Left colon (tissue), 2 donors: Measurements from ENCODE around the gene DNAJC17. TPM values are rescaled to one million over a fixed set of nuclear protein-coding genes. Genes with fewer than 3 reads are reported as not detected.

Experiments used
- ATAC-seq: fragments of 200-7000 bp; cut with Tn5 transposase; one replicate; pipeline ENCODE4 v1.9.1; 2020; ENCODE audit warnings: mild to moderate bottlenecking, moderate library complexity
- DNase-seq, 2 donors: peaks; one replicate each; pipeline ENCODE4 v3.0.0-alpha.2; 2020
- intact Hi-C, 2 donors: fragments of 100-400 bp; cut with DNase I in 1 of 2; cut with micrococcal nuclease in 1 of 2; formaldehyde crosslinking; loops; one replicate each; pipeline versions ENCODE4 v1.11.2 to v1.14.0; 2022; cut with DNase I, micrococcal nuclease
- long read RNA-seq: library from polyadenylated mRNA; unstranded; transcript quantifications from one replicate; pipeline ENCODE4 v2.0.0, GENCODE V29; 2021
- total RNA-seq, 2 donors: library from RNA; stranded (reverse); fragmentation: NEBNext Ultra II Directional; extraction: Animal tissue kit (Norgen Biotek cat#: 25700); gene quantifications; one replicate each; pipeline ENCODE4 v1.2.1, GENCODE V29; 2021
- donor health status: DM: no; HTN: no; CAD: no.
- donor health status: DM: yes; HTN: yes; CAD: no.

DNAJC17 gene, protein sequence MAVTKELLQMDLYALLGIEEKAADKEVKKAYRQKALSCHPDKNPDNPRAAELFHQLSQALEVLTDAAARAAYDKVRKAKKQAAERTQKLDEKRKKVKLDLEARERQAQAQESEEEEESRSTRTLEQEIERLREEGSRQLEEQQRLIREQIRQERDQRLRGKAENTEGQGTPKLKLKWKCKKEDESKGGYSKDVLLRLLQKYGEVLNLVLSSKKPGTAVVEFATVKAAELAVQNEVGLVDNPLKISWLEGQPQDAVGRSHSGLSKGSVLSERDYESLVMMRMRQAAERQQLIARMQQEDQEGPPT
- total RNA-seq = 10 to 100 TPM; 32.8 to 36.9 TPM
- long read RNA-seq, transcript DNAJC17-201 (11 exons, 3,731 nt) = major isoform, 10 of 21 reads
- long read RNA-seq, partial matches to known transcripts = 3 of 21 reads
- long read RNA-seq, other reads (novel, unspliced or antisense) = 8 of 21 reads

DNA sequence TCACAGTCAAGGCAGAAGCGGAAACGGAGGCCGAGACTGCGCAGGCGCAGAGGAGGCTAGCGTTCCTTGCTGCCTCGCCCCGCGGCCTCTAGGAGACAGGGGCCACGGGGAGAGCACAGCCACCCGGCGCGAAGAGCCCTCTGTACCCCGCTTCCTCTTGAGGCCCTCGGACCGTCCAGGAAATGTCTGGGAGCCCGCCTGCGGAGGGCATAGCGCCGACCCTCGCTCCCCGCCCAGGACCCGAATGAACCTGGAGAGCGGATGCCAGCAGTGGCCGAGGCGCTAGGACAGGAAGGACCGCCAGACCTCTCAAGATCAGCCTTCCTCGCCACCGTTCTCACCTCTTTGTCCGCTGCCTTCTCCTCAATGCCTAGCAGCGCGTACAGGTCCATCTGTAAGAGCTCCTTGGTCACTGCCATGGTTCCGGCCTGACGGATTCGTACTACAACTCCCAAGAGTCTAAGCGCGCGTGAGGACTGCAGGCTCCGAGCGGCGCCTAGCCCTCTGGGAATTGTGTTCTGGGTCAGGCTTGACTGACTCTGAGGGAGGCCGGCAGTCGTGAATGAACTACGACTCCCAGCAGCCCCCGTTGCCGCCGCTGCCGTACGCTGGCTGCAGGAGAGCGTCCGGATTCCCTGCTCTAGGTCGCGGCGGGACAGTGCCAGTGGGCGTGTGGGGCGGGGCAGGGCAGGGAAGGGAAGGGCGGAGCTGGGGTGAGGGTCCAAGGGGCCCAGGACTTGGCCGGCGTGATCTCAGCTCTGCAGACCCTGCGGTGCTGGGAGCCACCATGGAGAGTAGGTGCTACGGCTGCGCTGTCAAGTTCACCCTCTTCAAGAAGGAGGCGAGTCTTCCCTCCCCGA, at the start of gene DNAJC17, which contains the start of gene ZFYVE19:
Gene DNAJC17 (minus strand): TSS at position 446 of the 860 bp plus-strand sequence. CDS start 27 bp downstream, at position 419.
Gene ZFYVE19 (plus strand): TSS at position 62 of the 860 bp plus-strand sequence. CDS start 501 bp downstream, at position 563.
- intact Hi-C loops = no loop called here
- ATAC-seq (peak; percentile 91), DNase-seq (peak; percentile 95 to 98)

GRCh38 chr15:40856746-40857145, 49.5 kb upstream of the DNAJC17 start:
- ATAC-seq (no peak), DNase-seq (peak in 1 of 2 donors; percentile 25)
- intact Hi-C loops = loop anchor here in 1 of 2 donors (5.0 kb wide), 1 partner anchor 36 kb away; the partner anchor contains the start of gene VPS18

DNA sequence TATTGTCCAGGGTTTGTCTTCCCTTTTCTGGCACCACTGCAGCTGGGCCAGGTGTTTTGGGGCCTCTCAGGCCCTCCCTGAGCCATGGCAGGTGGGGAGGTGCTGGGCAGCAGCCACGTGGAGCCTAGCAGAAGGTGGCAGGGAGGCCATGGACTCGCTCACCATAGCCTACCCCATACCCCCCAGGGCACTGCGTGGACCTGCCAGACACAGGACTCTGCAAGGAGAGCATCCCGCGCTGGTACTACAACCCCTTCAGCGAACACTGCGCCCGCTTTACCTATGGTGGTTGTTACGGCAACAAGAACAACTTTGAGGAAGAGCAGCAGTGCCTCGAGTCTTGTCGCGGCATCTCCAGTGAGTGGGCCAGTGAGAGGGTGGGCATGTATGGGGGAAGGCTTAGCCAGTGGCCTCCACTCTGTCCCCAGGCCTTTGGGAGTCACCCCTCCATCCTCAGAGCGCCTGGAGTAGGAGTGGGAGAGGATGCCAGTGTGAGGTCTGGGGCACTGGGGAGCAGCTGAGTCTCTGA, 48.5 kb upstream of the DNAJC17 start:
- ATAC-seq = no peak
- DNase-seq = peak in 1 of 2 donors; percentile 28
- intact Hi-C loops = loop anchor here in 1 of 2 donors (5.0 kb wide), 1 partner anchor 37 kb away; the partner anchor contains the start of gene VPS18

DNA sequence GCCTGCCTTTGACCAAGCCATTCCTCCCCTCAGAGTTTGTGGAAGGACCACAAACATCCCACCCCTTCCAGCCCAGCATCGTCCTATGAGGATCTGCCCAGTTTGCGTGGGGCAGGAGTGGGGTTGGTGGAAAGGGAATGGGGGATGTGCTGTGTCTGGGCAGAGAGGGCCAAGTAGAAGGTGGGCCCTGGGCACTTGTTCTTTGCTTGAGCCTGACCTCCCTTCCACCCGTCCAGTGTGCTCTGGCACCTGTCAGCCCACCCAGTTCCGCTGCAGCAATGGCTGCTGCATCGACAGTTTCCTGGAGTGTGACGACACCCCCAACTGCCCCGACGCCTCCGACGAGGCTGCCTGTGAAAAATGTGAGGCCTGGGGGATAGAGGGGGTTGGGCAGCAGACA, 46.9 kb upstream of the DNAJC17 start:
- ATAC-seq (no peak), DNase-seq (peak in 1 of 2 donors; percentile 25)
- intact Hi-C loops = no loop called here

- DNase-seq (peak in 1 of 2 donors; percentile 26), ATAC-seq (no peak)
- intact Hi-C loops = no loop called here
Observed at GRCh38 chr15:40853241-40853890, 46.1 kb upstream of the DNAJC17 start.

DNA sequence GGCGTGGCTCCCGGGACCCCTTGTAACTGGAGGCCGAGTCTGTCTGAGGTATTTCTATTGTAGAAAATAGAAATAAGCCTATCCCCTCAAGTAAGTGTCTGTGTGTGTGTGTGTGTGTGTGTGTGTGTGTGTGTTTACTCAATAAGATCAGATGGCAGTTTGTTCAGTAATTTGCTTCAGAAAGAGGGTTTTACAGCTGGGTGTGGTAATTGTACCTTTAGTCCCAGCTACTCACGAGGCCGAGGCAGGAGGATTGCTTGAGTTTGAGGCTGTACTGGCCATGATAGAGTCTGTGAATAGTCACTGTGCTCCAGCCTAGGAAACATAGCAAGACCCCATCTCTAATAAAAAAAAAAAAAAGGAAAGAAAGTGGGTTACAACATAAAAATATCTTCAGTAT, 45.3 kb upstream of the DNAJC17 start:
- intact Hi-C loops = no loop called here
- DNase-seq (peak; percentile 70 to 74), ATAC-seq (peak; percentile 68)

DNA sequence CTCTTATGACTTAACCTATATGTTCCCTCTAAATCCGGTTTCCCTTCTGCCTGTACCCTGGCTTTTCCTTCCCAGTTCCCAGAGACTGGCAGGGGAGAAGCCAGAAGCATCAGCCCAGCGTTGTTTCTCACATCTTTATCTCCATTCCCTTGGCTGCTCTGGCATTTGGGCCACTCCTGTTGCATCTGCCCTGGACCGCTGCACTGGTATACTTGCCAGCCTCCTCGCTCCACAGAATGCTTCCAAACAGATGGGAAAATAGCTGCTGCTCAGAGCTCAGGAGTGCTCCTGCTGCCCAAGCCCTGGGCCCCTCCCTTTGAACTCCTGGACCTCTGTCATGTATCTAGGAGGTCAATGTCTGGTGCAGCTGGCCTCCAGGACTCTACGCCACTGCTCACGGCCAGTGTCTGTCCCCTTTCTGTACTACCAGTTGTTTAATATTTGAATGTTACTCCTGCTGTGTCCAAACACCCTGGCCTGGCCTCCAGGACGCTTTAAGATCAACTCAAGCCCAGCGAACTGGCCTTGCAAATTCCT, 43.4 kb upstream of the DNAJC17 start:
- peak in 1 of 2 donors; percentile 49 for DNase-seq
- ATAC-seq = no peak
- intact Hi-C loops = no loop called here

GRCh38 chr15:40847223-40847961, 40.1 kb upstream of the DNAJC17 start:
- ATAC-seq = peak; percentile 62
- intact Hi-C loops = no loop called here
- peak; percentile 87 to 96 for DNase-seq

DNA sequence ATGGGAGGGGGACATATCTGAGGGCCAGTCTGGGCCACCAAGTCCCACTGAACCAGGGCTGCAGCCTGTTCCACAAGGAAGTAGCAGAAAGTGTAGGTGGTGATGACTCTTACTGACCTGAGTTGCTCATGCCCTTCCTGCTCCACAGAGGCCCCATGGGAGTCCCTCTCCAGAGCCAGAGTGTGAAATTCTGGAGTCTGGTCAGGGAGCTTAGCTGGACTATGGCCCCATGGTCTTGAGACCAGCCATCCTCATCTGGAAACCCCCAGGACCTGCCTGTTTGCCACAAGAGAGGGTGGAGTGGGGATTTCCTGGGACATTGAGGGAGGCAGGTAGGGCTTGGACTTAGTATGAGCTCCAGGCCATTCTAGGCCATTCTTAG, 39.6 kb upstream of the DNAJC17 start:
- DNase-seq (peak in 1 of 2 donors; percentile 44), ATAC-seq (peak; percentile 41)
- intact Hi-C loops = no loop called here

GRCh38 chr15:40845511-40846284, 38.4 kb upstream of the DNAJC17 start:
- DNase-seq (peak; percentile 77 to 93), ATAC-seq (peak; percentile 61)
- intact Hi-C loops = no loop called here

GRCh38 chr15:40845036-40845435, 37.8 kb upstream of the DNAJC17 start:
- ATAC-seq = no peak
- no peak for DNase-seq
- intact Hi-C loops = no loop called here

DNA sequence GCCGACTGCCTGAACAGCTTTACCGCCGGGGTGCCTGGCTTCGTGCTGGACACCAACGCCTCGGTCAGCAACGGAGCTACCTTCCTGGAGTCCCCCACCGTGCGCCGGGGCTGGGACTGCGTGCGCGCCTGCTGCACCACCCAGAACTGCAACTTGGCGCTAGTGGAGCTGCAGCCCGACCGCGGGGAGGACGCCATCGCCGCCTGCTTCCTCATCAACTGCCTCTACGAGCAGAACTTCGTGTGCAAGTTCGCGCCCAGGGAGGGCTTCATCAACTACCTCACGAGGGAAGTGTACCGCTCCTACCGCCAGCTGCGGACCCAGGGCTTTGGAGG, 37.4 kb upstream of the DNAJC17 start:
- DNase-seq (peak; percentile 39 to 60), ATAC-seq (peak; percentile 12)
- intact Hi-C loops = no loop called here

DNA sequence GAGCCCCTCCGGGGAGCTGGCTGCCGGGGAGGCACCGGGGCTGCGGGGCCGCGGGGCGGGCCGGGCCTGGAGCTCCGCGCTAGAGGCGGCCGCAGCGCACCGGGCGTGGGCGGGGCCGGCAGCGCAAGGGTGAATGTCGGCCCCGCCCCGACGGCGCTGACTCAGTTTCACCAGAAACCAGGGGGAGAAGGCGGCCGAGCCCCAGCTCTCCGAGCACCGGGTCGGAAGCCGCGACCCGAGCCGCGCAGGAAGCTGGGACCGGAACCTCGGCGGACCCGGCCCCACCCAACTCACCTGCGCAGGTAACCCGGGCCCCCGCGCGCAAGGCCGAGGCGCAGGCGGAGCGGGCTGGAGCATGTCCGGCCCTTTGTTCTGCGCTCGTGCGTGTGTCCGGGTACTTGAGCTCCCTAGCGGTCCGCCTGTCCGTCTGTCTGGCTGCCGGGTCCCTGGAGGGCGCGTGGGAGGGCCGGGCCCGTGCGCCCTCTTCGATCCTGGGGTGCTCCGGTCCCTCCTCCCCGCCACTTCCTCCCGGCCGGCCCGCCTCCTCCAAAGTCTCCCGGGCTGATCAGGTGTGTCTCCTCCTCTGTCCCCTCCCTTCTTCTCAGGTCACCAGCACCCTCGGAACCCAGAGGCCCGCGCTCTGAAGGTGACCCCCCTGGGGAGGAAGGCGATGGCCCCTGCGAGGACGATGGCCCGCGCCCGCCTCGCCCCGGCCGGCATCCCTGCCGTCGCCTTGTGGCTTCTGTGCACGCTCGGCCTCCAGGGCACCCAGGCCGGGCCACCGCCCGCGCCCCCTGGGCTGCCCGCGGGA, 36.8 kb upstream of the DNAJC17 start, which contains the start of gene SPINT1:
Gene SPINT1 (plus strand): TSS at position 164 of the 811 bp plus-strand sequence. CDS start 507 bp downstream, at position 671.
- peak; percentile 83 to 85 for DNase-seq
- intact Hi-C loops = no loop called here
- peak; percentile 58 for ATAC-seq

DNA sequence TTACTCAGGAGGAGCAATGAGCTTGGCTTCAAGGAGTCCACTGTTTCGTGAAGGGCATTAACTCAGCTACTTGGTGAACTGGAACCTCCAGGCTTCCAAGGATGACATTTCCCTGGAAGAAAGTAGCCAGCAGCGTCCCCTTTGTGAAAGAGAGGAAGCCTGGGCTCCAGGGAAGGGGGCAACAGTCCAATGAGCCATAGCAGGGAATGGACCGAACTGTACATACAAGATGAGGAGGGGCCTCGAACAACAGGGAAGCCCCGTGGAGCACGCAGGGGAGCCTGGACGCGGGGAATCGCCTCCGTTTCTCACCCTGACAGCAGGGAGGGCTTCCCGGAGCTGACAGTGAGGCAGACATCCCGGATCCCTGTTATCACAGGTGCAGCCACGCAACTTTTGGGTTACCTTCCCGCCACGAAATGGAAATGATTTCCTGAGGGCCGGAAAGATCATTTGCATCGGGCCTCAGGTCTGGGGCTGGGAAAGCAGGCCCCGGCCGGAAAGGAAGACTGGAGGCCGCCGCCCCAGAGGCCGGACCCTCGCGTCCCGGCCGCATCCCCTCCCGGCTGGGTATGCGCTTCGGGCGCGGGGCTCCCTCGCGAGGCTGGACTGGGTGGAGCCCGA, 36.1 kb upstream of the DNAJC17 start:
- ATAC-seq = no peak
- intact Hi-C loops = no loop called here
- no peak for DNase-seq

GRCh38 chr15:40841741-40842140, 34.5 kb upstream of the DNAJC17 start:
- intact Hi-C loops = no loop called here
- no peak for DNase-seq
- no peak for ATAC-seq

- DNase-seq (no peak), ATAC-seq (no peak)
- intact Hi-C loops = no loop called here
Observed at GRCh38 chr15:40838756-40839155, 31.5 kb upstream of the DNAJC17 start.
